ENCODE measurements around the gene SERPINA3. TPM values are rescaled to one million over a fixed set of nuclear protein-coding genes. Genes with fewer than 3 reads are reported as not detected.

Gene SERPINA3
- total RNA-seq, 2 donors from 2014 or later, result 57.2 to 330 TPM

DNA sequence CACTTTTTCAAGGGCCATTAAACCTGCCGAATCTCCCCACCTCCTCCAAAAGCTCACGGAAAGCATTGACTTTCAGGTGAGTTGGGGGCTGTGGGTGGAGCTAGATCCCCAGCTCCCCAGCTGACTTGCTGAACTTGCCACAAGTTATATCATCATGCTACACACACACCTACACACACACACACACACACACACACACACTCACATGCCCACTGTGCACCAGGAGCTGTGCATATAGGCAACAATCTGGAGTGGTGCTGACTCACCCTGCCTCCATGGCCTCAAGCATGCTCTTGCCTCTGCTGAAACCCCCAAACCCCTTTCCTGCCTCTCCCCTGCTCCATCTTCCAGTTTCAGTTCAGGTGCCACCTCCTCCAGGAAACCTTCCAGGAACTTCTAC is 26.1 kb downstream of the SERPINA3 start:
- Histone ChIP-seq H3K36me3 (no peaks in the 10 kb centered on the region), H3K27me3 (no peaks in the 10 kb centered on the region), H3K27ac (no peak overlapping the region), H3K4me1 (no peaks in the 10 kb centered on the region), H3K9me3 (no peaks in the 10 kb centered on the region), H3K4me3 (no peak overlapping the region)
- no peak for DNase-seq (ENCODE audit: low spot score)
- TF ChIP-seq CTCF (IDR thresholded peaks at IDR 0.05), result no peak

DNA sequence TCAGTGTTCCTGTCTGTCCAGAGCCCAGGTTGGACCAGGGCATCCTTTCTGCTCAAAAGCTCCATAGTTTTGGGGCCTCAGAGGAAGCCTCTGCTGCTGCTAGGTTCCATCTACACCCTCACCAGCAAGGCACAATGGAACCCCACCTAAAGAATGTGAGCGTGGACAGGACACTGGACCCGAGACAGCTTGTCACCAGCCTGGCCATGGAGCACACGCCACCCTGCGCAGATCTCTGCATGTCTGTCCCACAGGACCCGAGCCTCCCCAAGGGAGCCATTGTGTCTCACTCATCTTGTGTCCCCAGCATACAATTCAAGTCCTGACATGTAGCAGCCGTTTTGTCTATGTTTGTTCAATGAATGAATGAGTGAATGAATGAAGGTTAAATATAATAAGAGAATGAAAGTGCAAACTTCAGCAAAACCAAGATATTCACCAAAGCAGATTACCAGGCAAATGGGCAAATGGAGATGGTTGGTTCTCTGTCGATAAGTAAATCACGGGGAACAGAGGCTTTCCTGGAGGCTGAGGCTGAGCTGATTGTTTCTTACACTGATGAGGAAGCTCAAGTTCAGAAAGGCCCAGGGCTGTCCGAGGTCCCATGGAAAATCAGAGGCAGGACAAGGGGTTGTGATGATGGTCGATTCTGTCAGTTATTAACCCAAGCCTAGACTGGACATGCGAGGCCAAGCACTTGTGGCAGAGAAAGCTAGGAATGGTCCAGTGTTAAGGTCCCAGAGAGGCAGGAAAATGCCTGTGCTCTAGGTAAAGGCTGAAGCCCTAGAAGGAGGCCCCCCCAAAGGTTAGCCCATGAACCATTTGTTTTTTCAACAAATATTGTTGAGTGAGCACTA is 27.0 kb downstream of the SERPINA3 start:
- no peaks in the 10 kb centered on the region for H3K4me1 ChIP-seq

DNA sequence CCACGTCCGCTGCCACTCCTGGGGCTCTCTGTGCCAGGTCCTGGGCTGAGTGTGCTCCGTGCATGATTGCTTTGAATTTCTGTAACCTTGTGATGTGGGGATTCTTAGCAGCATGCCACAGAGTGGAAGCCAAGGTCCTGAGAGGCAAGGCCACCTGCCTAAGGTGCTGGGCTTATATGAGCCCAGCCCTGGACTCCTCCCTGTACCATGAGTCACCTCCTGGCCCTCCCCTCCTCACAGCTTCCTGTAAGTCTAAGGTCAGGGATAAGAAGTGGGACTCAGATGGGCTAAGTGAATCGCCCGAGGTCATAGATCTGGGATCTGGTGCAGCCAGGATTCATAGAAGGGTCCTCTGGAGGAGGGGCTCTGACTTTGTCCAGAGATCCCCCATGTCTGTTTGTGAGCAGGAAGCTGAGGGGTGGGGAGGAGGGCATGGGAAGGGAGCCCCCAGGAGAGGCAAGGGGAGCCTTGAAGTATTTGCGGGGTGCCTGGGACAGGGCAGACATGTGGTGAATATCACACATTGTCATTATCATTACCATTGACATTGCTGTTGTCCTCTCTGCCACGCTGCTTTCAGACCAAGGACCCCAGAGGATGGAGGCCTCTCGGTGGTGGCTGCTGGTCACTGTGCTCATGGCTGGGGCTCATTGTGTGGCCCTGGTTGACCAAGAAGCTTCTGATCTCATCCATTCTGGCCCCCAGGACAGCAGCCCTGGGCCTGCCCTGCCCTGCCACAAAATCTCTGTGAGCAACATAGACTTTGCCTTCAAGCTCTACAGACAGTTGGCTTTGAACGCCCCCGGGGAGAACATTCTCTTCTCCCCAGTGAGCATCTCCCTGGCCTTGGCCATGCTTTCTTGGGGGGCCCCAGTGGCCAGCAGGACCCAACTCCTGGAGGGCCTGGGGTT is 28.8 kb downstream of the SERPINA3 start:
- H3K27me3 ChIP-seq, result no peaks in the 10 kb centered on the region
- H3K4me1 ChIP-seq, result no peaks in the 10 kb centered on the region
- no peaks in the 10 kb centered on the region for H3K9me3 ChIP-seq
- no peak for DNase-seq (ENCODE audit: low spot score)
- no peak overlapping the region for H3K4me3 ChIP-seq
- H3K36me3 ChIP-seq, result no peaks in the 10 kb centered on the region
- TF ChIP-seq CTCF (IDR thresholded peaks at IDR 0.05), result no peak
- H3K27ac ChIP-seq, result no peak overlapping the region

More for the DNA sequence above, 27.0 kb downstream of the SERPINA3 start:
- H3K4me3 ChIP-seq, result no peak overlapping the region
- no peak for DNase-seq (ENCODE audit: low spot score)
- no peaks in the 10 kb centered on the region for H3K36me3 ChIP-seq
- TF ChIP-seq CTCF (IDR thresholded peaks at IDR 0.05), result no peak
- H3K9me3 ChIP-seq, result no peaks in the 10 kb centered on the region
- no peaks in the 10 kb centered on the region for H3K27me3 ChIP-seq
- H3K27ac ChIP-seq, result no peak overlapping the region

GRCh38 chr14:94641632-94641955 is 29.4 kb downstream of the SERPINA3 start:
- no peak overlapping the region for H3K27ac ChIP-seq

More at GRCh38 chr14:94641632-94641955, 29.4 kb downstream of the SERPINA3 start:
- Histone ChIP-seq H3K9me3 (no peaks in the 10 kb centered on the region), H3K4me3 (no peak overlapping the region), H3K27me3 (no peaks in the 10 kb centered on the region), H3K36me3 (no peaks in the 10 kb centered on the region), H3K4me1 (no peaks in the 10 kb centered on the region)
- no peak for DNase-seq (ENCODE audit: low spot score)
- TF ChIP-seq CTCF (IDR thresholded peaks at IDR 0.05), result no peak
